ENCODE measurements around the gene CDKAL1.

GRCh38 chr6:21158873-21159272 is 624.6 kb downstream of the CDKAL1 start:
- TF ChIP-seq CTCF (conservative IDR thresholded peaks at IDR 0.05) (no peak), EZH2 (IDR thresholded peaks at IDR 0.05; ENCODE audit: low read depth) (no peak)
